GM19238 (cell line): ENCODE results near the gene VKORC1L1.
"Not testable (repeated sequence)": the region's sequence is repeated elsewhere in the genome, so short reads cannot be mapped to it uniquely, and the experiment has no call there.

ENCODE experiments used
- DNase-seq: peaks from one replicate; pipeline ENCODE4 v3.0.0; 2011; ENCODE audit warnings: low spot score; ENCODE audit not compliant: insufficient read length

Gene VKORC1L1

GRCh38 chr7:65937296-65937695 lies 64.4 kb downstream of the VKORC1L1 start:
- DNase-seq = no peak

- no peak for DNase-seq
Observed at GRCh38 chr7:65938336-65938895, 65.5 kb downstream of the VKORC1L1 start.

GRCh38 chr7:65945787-65946186 lies 72.9 kb downstream of the VKORC1L1 start:
- not testable (repeated sequence) for DNase-seq

- no peak for DNase-seq
Observed at GRCh38 chr7:65946904-65947303, 74.0 kb downstream of the VKORC1L1 start.

GRCh38 chr7:65951837-65952578 lies 79.1 kb downstream of the VKORC1L1 start:
- no peak for DNase-seq

- no peak for DNase-seq
Observed at GRCh38 chr7:65953001-65953720, 80.3 kb downstream of the VKORC1L1 start.

- DNase-seq = no peak
Observed at GRCh38 chr7:65953890-65954450, 81.1 kb downstream of the VKORC1L1 start.

GRCh38 chr7:65955718-65956117 lies 82.8 kb downstream of the VKORC1L1 start:
- no peak for DNase-seq

GRCh38 chr7:65960351-65961074 lies 87.6 kb downstream of the VKORC1L1 start:
- DNase-seq = no peak

- DNase-seq = no peak
Observed at GRCh38 chr7:65962033-65962432, 89.2 kb downstream of the VKORC1L1 start.

- not testable (repeated sequence) for DNase-seq
Observed at GRCh38 chr7:65964671-65965070, 91.8 kb downstream of the VKORC1L1 start.

GRCh38 chr7:65966146-65966545 lies 93.3 kb downstream of the VKORC1L1 start:
- no peak for DNase-seq

- DNase-seq = no peak
Observed at GRCh38 chr7:65967361-65968155, 94.7 kb downstream of the VKORC1L1 start.

- DNase-seq = no peak
Observed at GRCh38 chr7:65968256-65969185, 95.6 kb downstream of the VKORC1L1 start.

GRCh38 chr7:65971021-65971420 lies 98.1 kb downstream of the VKORC1L1 start:
- DNase-seq = no peak

- DNase-seq = no peak
Observed at GRCh38 chr7:65972976-65973375, 100.1 kb downstream of the VKORC1L1 start.

GRCh38 chr7:65974191-65974801 lies 101.4 kb downstream of the VKORC1L1 start:
- DNase-seq = no peak

GRCh38 chr7:65974876-65975275 lies 102.0 kb downstream of the VKORC1L1 start:
- no peak for DNase-seq

- no peak for DNase-seq
Observed at GRCh38 chr7:65975814-65976445, 103.1 kb downstream of the VKORC1L1 start.
